HepG2 (cell line): ENCODE measurements around the gene ZNF213. TPM values are rescaled to one million over a fixed set of nuclear protein-coding genes. Genes with fewer than 3 reads are reported as not detected.

Experiments
- ATF7 ChIP-seq, 2 experiments: fragments of 450-650 bp in 1 of 2; sonication (generic) in 1 of 2; formaldehyde crosslinking in 1 of 2; IDR thresholded peaks; 2 replicates each; pipeline versions ENCODE4 v1.4.0 to v1.6.1; 2016 to 2020; ENCODE audit warnings: antibody characterized with exemption in 1 of 2, mild to moderate bottlenecking in 1 of 2, missing genetic modification reagents in 1 of 2
- CBFB ChIP-seq: sonication (generic); formaldehyde crosslinking; IDR thresholded peaks from 2 replicates; pipeline ENCODE4 v1.4.0; 2020; ENCODE audit warnings: missing genetic modification reagents
- CBX5 ChIP-seq: sonication (generic); formaldehyde crosslinking; IDR thresholded peaks from 2 replicates; pipeline ENCODE4 v1.4.0; 2020; ENCODE audit warnings: missing genetic modification reagents, borderline replicate concordance
- CERS6 ChIP-seq: sonication (generic); formaldehyde crosslinking; IDR thresholded peaks from 2 replicates; pipeline ENCODE4 v1.5.0; 2020; ENCODE audit warnings: missing genetic modification reagents
- CTCF ChIP-seq: sonication (generic); formaldehyde crosslinking; IDR thresholded peaks from 2 replicates; pipeline ENCODE4 v1.5.0; 2020; ENCODE audit warnings: mild to moderate bottlenecking, missing genetic modification reagents, moderate library complexity
- HMG20B ChIP-seq: conservative IDR thresholded peaks from 2 replicates; pipeline ENCODE4 v1.6.1; 2016; ENCODE audit warnings: missing genetic modification reagents, missing compliant biosample characterization
- LRRFIP1 ChIP-seq: sonication (generic); formaldehyde crosslinking; conservative IDR thresholded peaks from 2 replicates; pipeline ENCODE4 v1.4.0; 2020; ENCODE audit warnings: missing genetic modification reagents
- MXD4 ChIP-seq: IDR thresholded peaks from 2 replicates; pipeline ENCODE4 v1.6.1; 2016; ENCODE audit warnings: mild to moderate bottlenecking, missing biosample characterization, missing genetic modification reagents
- NCOR1 ChIP-seq: fragments of 200-600 bp; sonication (generic); IDR thresholded peaks from 2 replicates; pipeline ENCODE4 v1.7.0; 2017; ENCODE audit warnings: antibody characterized with exemption, low read length, borderline replicate concordance
- NONO ChIP-seq, 2 experiments: fragments of 450-650 bp in 1 of 2; sonication (generic) in 1 of 2; formaldehyde crosslinking in 1 of 2; IDR thresholded peaks in 1 of 2; conservative IDR thresholded peaks in 1 of 2; 2 replicates each; pipeline versions ENCODE4 v1.6.1 to v1.8.0; 2017 to 2022; ENCODE audit warnings: mild to moderate bottlenecking in 1 of 2, missing genetic modification reagents in 1 of 2, moderate library complexity in 1 of 2
- RXRA ChIP-seq: sonication (generic); formaldehyde crosslinking; IDR thresholded peaks from 2 replicates; pipeline ENCODE4 v1.5.1; 2020; ENCODE audit warnings: missing genetic modification reagents
- SALL2 ChIP-seq: sonication (generic); formaldehyde crosslinking; IDR thresholded peaks from 2 replicates; pipeline ENCODE4 v1.8.1; 2023; ENCODE audit warnings: mild to moderate bottlenecking, missing genetic modification reagents, inconsistent platforms
- STAG1 ChIP-seq: sonication (generic); formaldehyde crosslinking; IDR thresholded peaks from 2 replicates; pipeline ENCODE4 v1.4.0; 2020; ENCODE audit warnings: missing genetic modification reagents
- STAT5B ChIP-seq: sonication (generic); formaldehyde crosslinking; IDR thresholded peaks from 2 replicates; pipeline ENCODE4 v1.4.0; 2020; ENCODE audit warnings: missing genetic modification reagents
- THYN1 ChIP-seq: sonication (generic); formaldehyde crosslinking; IDR thresholded peaks from 2 replicates; pipeline ENCODE4 v1.8.1; 2023; ENCODE audit warnings: low read depth, mild to moderate bottlenecking, moderate library complexity, missing genetic modification reagents, borderline replicate concordance
- TOE1 ChIP-seq: sonication (generic); formaldehyde crosslinking; IDR thresholded peaks from 2 replicates; pipeline ENCODE4 v1.4.0; 2020; ENCODE audit warnings: mild to moderate bottlenecking, missing genetic modification reagents
- ZMYM4 ChIP-seq: sonication (generic); formaldehyde crosslinking; IDR thresholded peaks from 2 replicates; pipeline ENCODE4 v1.8.1; 2023; ENCODE audit warnings: mild to moderate bottlenecking, missing genetic modification reagents
- ZNF619 ChIP-seq: sonication (generic); formaldehyde crosslinking; IDR thresholded peaks from 2 replicates; pipeline ENCODE4 v1.4.0; 2020; ENCODE audit warnings: mild to moderate bottlenecking, missing genetic modification reagents
- ZNF674 ChIP-seq: sonication (generic); formaldehyde crosslinking; IDR thresholded peaks from 2 replicates; pipeline ENCODE4 v1.5.0; 2020; ENCODE audit warnings: low read depth, mild to moderate bottlenecking, missing genetic modification reagents
- ZNF720 ChIP-seq: sonication (generic); formaldehyde crosslinking; IDR thresholded peaks from 2 replicates; pipeline ENCODE4 v1.4.0; 2020; ENCODE audit warnings: missing genetic modification reagents
- ZNF850 ChIP-seq: sonication (generic); formaldehyde crosslinking; conservative IDR thresholded peaks from 2 replicates; pipeline ENCODE4 v1.9.0; 2021; ENCODE audit warnings: mild to moderate bottlenecking, missing genetic modification reagents
- ZSCAN12 ChIP-seq: sonication (generic); formaldehyde crosslinking; IDR thresholded peaks from 2 replicates; pipeline ENCODE4 v1.9.0; 2021; ENCODE audit warnings: mild to moderate bottlenecking, missing genetic modification reagents
- polyA plus RNA-seq, 8 experiments: library from polyadenylated mRNA; depleted of rRNA in 3 of 8; stranded (reverse) in 7 of 8; unstranded in 1 of 8; fragments of >200 nt; fragmentation: Illumina TruSeq in 4 of 8; extraction: Trizol in 4 of 8; gene quantifications; 2 replicates each; pipeline versions ENCODE4 v1.2.1 to v1.2.3, GENCODE V29; 2011 to 2016; ENCODE audit warnings: low read depth in 4 of 8, missing spikeins in 1 of 8, mixed read lengths in 1 of 8; ENCODE audit not compliant: insufficient read depth in 1 of 8
- total RNA-seq, 5 experiments: library from RNA; depleted of rRNA; stranded (reverse); fragments of >200 nt; fragmentation: Illumina TruSeq; extraction: Trizol; gene quantifications; 2 replicates each; pipeline ENCODE4 v1.2.3, GENCODE V29; 2016; ENCODE audit warnings: low read depth in 1 of 5
- TF ChIP-seq, protein P1 (sequence below): sonication (generic); formaldehyde crosslinking; IDR thresholded peaks from 2 replicates; pipeline ENCODE4 v1.4.0; 2020; ENCODE audit warnings: mild to moderate bottlenecking, low read depth, missing genetic modification reagents
- TF ChIP-seq, protein P2 (sequence below): sonication (generic); formaldehyde crosslinking; IDR thresholded peaks from 2 replicates; pipeline ENCODE4 v1.4.0; 2020; ENCODE audit warnings: mild to moderate bottlenecking, missing genetic modification reagents

Gene ZNF213
- total and polyA plus RNA-seq, 2 of the 13 experiments (the other 11 are each of a cell fraction or from before 2014, with no cell fraction given) = 0.59 to 0.97 TPM

- no peak for TF ChIP-seq LRRFIP1 (CRISPR knock-in tag)
- TF ChIP-seq ZSCAN12 = no peak
- peak; percentile 67 for TF ChIP-seq STAG1 (CRISPR knock-in tag)
- TF ChIP-seq ZMYM4 = no peak
- peak; percentile 88 for TF ChIP-seq CTCF (CRISPR knock-in tag)
- no peak for TF ChIP-seq STAT5B (CRISPR knock-in tag)
- TF ChIP-seq, protein P1, sequence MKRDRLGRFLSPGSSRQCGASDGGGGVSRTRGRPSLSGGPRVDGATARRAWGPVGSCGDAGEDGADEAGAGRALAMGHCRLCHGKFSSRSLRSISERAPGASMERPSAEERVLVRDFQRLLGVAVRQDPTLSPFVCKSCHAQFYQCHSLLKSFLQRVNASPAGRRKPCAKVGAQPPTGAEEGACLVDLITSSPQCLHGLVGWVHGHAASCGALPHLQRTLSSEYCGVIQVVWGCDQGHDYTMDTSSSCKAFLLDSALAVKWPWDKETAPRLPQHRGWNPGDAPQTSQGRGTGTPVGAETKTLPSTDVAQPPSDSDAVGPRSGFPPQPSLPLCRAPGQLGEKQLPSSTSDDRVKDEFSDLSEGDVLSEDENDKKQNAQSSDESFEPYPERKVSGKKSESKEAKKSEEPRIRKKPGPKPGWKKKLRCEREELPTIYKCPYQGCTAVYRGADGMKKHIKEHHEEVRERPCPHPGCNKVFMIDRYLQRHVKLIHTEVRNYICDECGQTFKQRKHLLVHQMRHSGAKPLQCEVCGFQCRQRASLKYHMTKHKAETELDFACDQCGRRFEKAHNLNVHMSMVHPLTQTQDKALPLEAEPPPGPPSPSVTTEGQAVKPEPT (CRISPR knock-in tag) = no peak
- 0 out of 2 replicates have a peak, but pooled peaks have one; percentile 64 for TF ChIP-seq CBX5 (CRISPR knock-in tag)
- TF ChIP-seq CBFB = no peak
- TF ChIP-seq MXD4 (CRISPR knock-in tag) = no peak
- no peak for TF ChIP-seq HMG20B (CRISPR knock-in tag)
- TF ChIP-seq THYN1 (CRISPR knock-in tag) = no peak
- TF ChIP-seq CERS6 = no peak
- TF ChIP-seq ATF7 (IDR thresholded peaks at IDR 0.05) = no peak
- TF ChIP-seq ATF7 (CRISPR knock-in tag; IDR thresholded peaks at IDR 0.05) = no peak
- no peak for TF ChIP-seq TOE1 (CRISPR knock-in tag)
- no peak for TF ChIP-seq ZNF850 (CRISPR knock-in tag)
- no peak for TF ChIP-seq SALL2 (CRISPR knock-in tag)
- TF ChIP-seq ZNF720 (CRISPR knock-in tag) = no peak
- TF ChIP-seq NONO (IDR thresholded peaks at IDR 0.05) = no peak
- TF ChIP-seq NONO (CRISPR knock-in tag; conservative IDR thresholded peaks at IDR 0.05) = no peak
- TF ChIP-seq ZNF674 (CRISPR knock-in tag) = no peak
- no peak for TF ChIP-seq RXRA (CRISPR knock-in tag)
- TF ChIP-seq, protein P2, sequence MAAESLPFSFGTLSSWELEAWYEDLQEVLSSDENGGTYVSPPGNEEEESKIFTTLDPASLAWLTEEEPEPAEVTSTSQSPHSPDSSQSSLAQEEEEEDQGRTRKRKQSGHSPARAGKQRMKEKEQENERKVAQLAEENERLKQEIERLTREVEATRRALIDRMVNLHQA (CRISPR knock-in tag) = no peak
- no peak for TF ChIP-seq ZNF619
- TF ChIP-seq NCOR1 = no peak
Measured at GRCh38 chr16:3131755-3132377, 3.0 kb upstream of the ZNF213 start (continued).
